ENCODE results near the gene AKT3. TPM values are rescaled to one million over a fixed set of nuclear protein-coding genes. Genes with fewer than 3 reads are reported as not detected.

AKT3 gene
- total and polyA plus RNA-seq, 2 of the 8 experiments (the other 6 are each of a cell fraction or from before 2014, with no cell fraction given): 6.0 to 36.4 TPM

GRCh38 chr1:243455760-243456651 lies 394.0 kb downstream of the AKT3 start:
- Histone ChIP-seq H3K79me2 (ENCODE audit: control insufficient read depth in 1 of 2, insufficient read depth in 2 of 2, low read length in 2 of 2) (no peaks in the 10 kb centered on the region), H4K91ac (replicated peaks; ENCODE audit: insufficient read length, low read length) (no peak overlapping the region), H4K8ac (ENCODE audit: extremely low read depth, insufficient read depth, low read length) (no peak overlapping the region; the same call in 1 of the 2 replicates), H3K4me1 (replicated peaks in 1 of 4; ENCODE audit: control insufficient read depth in 3 of 4, insufficient read depth in 4 of 4, low read length in 3 of 4) (no peaks in the 10 kb centered on the region), H4K20me1 (replicated peaks in 1 of 2; ENCODE audit: control insufficient read depth in 1 of 2, insufficient read depth in 2 of 2, low read length in 2 of 2) (no peaks in the 10 kb centered on the region), H3K27ac (ENCODE audit: low read depth, low read length) (no peak overlapping the region), H3K14ac (ENCODE audit: insufficient read length) (no peak overlapping the region), H3K27me3 (replicated peaks in 1 of 4; ENCODE audit: control insufficient read depth in 3 of 4, extremely low read depth in 1 of 4, insufficient read depth in 3 of 4, low read length in 3 of 4) (no peaks in the 10 kb centered on the region), H2BK12ac (ENCODE audit: low read depth, low read length) (no peak overlapping the region), H2BK15ac (ENCODE audit: low read length) (no peak overlapping the region), H2AFZ (ENCODE audit: low read length) (no peak overlapping the region), H3K4me2 (ENCODE audit: insufficient read depth in 1 of 2, low read depth in 2 of 2, low read length in 2 of 2) (no peak overlapping the region), H3K4me3 (ENCODE audit: extremely low read depth in 1 of 4, insufficient read depth in 2 of 4, low read depth in 3 of 4, low read length in 4 of 4) (no peak overlapping the region), H3K4ac (replicated peaks; ENCODE audit: insufficient read length, low read depth, low read length) (no peak overlapping the region), H3K23me2 (ENCODE audit: low read depth, low read length) (no peaks in the 10 kb centered on the region), H3K9ac (replicated peaks in 1 of 4; ENCODE audit: extremely low read depth in 1 of 4, low read depth in 3 of 4, low read length in 3 of 4) (no peak overlapping the region), H4K5ac (ENCODE audit: insufficient read length, low read depth, low read length) (no peak overlapping the region), H3K56ac (replicated peaks; ENCODE audit: insufficient read length, low read depth, low read length) (no peak overlapping the region), H2AK5ac (ENCODE audit: low read depth, low read length) (no peak overlapping the region), H3K36me3 (ENCODE audit: control insufficient read depth in 2 of 4, insufficient read depth in 4 of 4, low read length in 3 of 4) (no peaks in the 10 kb centered on the region), H3K9me3 (ENCODE audit: insufficient read depth in 2 of 2, low read depth in 1 of 2, low read length in 1 of 2) (no peaks in the 10 kb centered on the region), H3K18ac (ENCODE audit: extremely low read depth, low read length) (no peak overlapping the region), H2BK120ac (replicated peaks; ENCODE audit: low read depth, low read length) (no peak overlapping the region), H2BK20ac (ENCODE audit: low read length) (no peak overlapping the region), H2BK5ac (ENCODE audit: low read depth, low read length) (no peak overlapping the region), H3K23ac (ENCODE audit: insufficient read length) (no peak overlapping the region), H3K79me1 (ENCODE audit: low read depth, low read length) (no peaks in the 10 kb centered on the region)
- ChIA-PET POLR2A (ENCODE audit: partially characterized antibody) (no interaction called here), CTCF (ENCODE audit: partially characterized antibody) (interaction anchor here (1.3 kb wide), 1 partner anchor 46 kb away, joined by 4 read pairs; no protein-coding TSS in a partner anchor)
- FAIRE-seq: no peak
- 92% methylated on average over 11 of the region's 11 CpGs; no CpG with 5 or more reads in 1 of the 2 experiments for WGBS, 2 experiments (ENCODE audit: extremely low coverage in 1 of 2, insufficient coverage in 1 of 2, insufficient read length in 1 of 2, insufficient replicate concordance in 2 of 2, low coverage in 1 of 2, low lambda C conversion rate in 2 of 2, missing lambda C conversion rate in 1 of 2)
- no peak for DNase-seq (ENCODE audit: low read depth in 1 of 2, low spot score in 2 of 2)
- no peak for TF ChIP-seq ZNF274 (IDR thresholded peaks at IDR 0.05; ENCODE audit: borderline replicate concordance, extremely low read depth, low read length)
- no peak for TF ChIP-seq TCF12 (IDR thresholded peaks at IDR 0.05; ENCODE audit: low read depth, low read length)
- TF ChIP-seq CTCF (IDR thresholded peaks at IDR 0.05; ENCODE audit: control extremely low read depth in 1 of 3, insufficient read depth in 1 of 3, low read depth in 1 of 3, low read length in 3 of 3): no peak
- TF ChIP-seq CHD2 (IDR thresholded peaks at IDR 0.05; ENCODE audit: low read length): no peak
- TF ChIP-seq SP2 (IDR thresholded peaks at IDR 0.05; ENCODE audit: low read length): no peak
- TF ChIP-seq BCL11A (IDR thresholded peaks at IDR 0.05; ENCODE audit: low read depth in 2 of 2, low read length in 2 of 2): no peak
- no peak for TF ChIP-seq TAF7 (optimal IDR thresholded peaks at IDR 0.05; ENCODE audit: borderline replicate concordance, low read depth, low read length)
- TF ChIP-seq MAFK (IDR thresholded peaks at IDR 0.05; ENCODE audit: low read depth, low read length): no peak
- TF ChIP-seq SUZ12 (IDR thresholded peaks at IDR 0.05; ENCODE audit: low read length): no peak
- TF ChIP-seq KDM4A (IDR thresholded peaks at IDR 0.05; ENCODE audit: low read depth, low read length, severe bottlenecking): no peak

Measured in H1 (cell line).